PC-9 (cell line): Measurements from ENCODE around the gene PLEKHG5.

Experiments used
- CTCF ChIP-seq: fragments of 200-600 bp; sonication (generic); conservative IDR thresholded peaks from 2 replicates; pipeline ENCODE4 v1.6.1; 2017; ENCODE audit warnings: mixed run types, antibody characterized with exemption, mild to moderate bottlenecking, moderate library complexity
- EZH2 ChIP-seq: fragments of 200-600 bp; sonication (generic); IDR thresholded peaks from 2 replicates; pipeline ENCODE4 v1.8.0; 2017; ENCODE audit warnings: antibody characterized with exemption, low read depth

DNA sequence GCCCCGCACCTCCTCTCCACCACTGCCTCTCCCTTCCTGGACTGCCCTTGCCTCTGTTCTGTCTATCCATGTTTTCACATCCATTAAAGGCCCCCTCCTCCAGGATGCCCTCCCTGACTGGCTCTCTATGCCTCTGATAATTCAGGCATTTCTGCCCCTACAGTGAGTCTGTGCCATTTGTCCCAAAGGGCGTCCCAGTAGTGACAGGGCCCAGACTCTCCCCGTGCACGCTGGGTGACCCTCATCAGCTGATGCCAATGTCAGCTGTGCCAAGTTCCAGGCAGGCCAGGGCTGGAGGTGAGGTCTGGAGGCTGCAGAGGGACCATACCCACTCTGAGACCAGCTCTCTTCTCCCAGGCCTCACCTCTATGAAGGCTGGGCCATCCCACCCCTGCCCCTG is 3.2 kb upstream of the PLEKHG5 start:
- TF ChIP-seq CTCF, result no peak
- TF ChIP-seq EZH2, result no peak
